Urinary bladder (tissue), 4 donors: ENCODE results near the gene CMTR1. TPM values are rescaled to one million over a fixed set of nuclear protein-coding genes. Genes with fewer than 3 reads are reported as not detected.

Experiments used
- DNase-seq: peaks from one replicate; pipeline ENCODE4 v3.0.0-alpha.2; 2015; ENCODE audit errors: extremely low spot score
- H3K27ac ChIP-seq: one replicate; pipeline ENCODE4 v1.5.1; 2013; ENCODE audit warnings: low read depth, mild to moderate bottlenecking, moderate library complexity
- H3K36me3 ChIP-seq: one replicate; pipeline ENCODE4 v1.6.1; 2013; ENCODE audit warnings: mild to moderate bottlenecking, moderate library complexity; ENCODE audit not compliant: insufficient read depth
- H3K4me1 ChIP-seq: one replicate; pipeline ENCODE4 v1.6.1; 2013; ENCODE audit warnings: mild to moderate bottlenecking, moderate library complexity; ENCODE audit not compliant: insufficient read depth
- H3K4me3 ChIP-seq: one replicate; pipeline ENCODE4 v1.5.1; 2013; ENCODE audit warnings: low read depth, low read length
- WGBS: extraction: QIAGEN DNeasy Blood & Tissue Kit; methylation state at CpG from one replicate; pipeline ENCODE4 v1.1.7; 2013; 5-methylcytosine and 5-hydroxymethylcytosine counted together
- polyA plus RNA-seq: library from polyadenylated mRNA; stranded (reverse); fragments of 200-250 nt; gene quantifications from one replicate; pipeline ENCODE4 v1.2.3, GENCODE V29; 2013
- total RNA-seq: library from RNA; depleted of rRNA; stranded (reverse); fragments of >200 nt; gene quantifications from one replicate; pipeline ENCODE4 v1.2.3, GENCODE V29; 2014
- donor health status: healthy with polysubstance abuse.
- donor health status: healthy.

CMTR1 gene
- total and polyA plus RNA-seq, 2 donors: 26.0 to 32.3 TPM

DNA sequence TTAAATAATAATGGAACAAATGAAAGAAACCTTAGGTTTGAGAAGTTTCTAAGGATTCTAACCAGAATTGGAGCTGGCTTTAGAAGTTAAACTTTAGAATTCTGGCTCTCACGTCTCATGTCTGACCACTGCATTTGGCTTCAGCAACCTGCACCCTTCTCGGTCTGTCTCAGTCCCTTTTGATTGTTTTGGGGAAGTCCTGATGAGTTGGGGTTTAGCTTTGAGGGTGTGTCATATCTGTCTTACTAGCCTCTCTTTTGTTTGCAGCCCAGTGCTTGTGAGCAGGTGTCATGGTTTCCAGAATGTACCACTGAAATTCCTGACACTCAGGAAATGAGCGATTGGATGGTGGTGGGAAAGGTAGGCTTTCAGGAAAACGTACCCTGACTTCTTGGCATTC is 17.0 kb downstream of the CMTR1 start:
- Histone ChIP-seq H3K4me1 (no peaks in the 10 kb centered on the region), H3K27ac (no peak overlapping the region), H3K36me3 (peaks cover 1% of the 10 kb centered on the region), H3K4me3 (no peak overlapping the region)
- 92% methylated on average over 4 of the region's 4 CpGs for WGBS
- DNase-seq: no peak

DNA sequence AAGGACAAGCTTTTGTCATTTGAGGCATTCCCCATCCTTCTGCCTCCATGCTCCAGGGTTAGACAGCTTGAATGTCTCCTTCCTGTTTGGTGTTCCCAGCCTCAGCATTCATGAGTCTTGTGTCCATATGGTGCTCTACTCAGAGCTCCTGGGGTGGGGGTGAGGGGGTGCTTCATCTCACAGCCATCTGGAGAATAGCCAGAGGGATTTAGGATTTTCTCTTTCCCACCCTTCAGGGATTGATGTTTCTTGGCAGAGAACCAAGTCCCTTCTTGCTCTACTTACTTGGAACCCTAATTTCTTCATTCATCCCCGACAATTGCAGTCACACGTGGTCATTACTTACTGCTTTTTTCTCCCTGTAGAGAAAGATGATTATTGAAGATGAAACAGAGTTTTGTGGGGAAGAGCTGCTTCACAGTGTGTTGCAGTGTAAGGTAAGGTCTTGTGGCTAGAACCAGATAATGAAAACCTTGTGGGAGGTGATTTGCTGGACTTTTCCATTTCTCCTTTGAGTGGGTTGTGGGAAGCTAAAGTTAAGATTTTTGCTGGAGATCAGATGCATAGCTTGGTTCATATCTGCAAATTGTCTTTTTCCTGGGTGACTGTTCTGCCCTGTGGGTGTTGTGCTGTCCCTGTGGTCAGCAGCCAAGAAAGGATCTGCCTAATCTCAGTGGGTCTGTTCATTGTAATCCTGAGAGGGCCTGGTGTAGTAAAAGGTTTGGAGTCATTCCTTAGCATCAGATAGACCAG is 18.6 kb downstream of the CMTR1 start:
- Histone ChIP-seq H3K27ac (no peak overlapping the region), H3K4me3 (no peak overlapping the region), H3K36me3 (peaks cover 1% of the 10 kb centered on the region), H3K4me1 (no peaks in the 10 kb centered on the region)
- 35% methylated on average over 2 of the region's 2 CpGs for WGBS
- no peak for DNase-seq

DNA sequence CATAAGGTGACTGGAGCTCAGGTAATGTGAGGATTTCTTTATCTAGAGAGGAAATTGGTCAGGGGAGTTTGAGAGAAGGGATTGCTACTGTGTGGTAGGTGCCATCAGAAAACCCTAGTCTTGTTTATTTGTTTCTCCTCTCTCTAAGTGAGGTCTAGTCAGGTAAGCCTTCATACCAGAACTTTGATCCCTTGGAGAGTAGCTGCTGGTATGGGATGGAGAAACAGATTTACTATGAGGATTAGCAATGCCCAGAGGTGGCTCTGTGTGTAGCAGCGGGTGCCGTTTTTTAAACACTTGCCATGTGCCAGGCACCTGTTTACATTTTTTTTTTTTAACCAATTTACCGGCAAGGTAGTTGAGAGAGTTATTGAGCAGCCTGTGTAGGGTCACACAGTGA is 19.5 kb downstream of the CMTR1 start:
- H3K27ac ChIP-seq: no peak overlapping the region
- DNase-seq: no peak
- H3K4me1 ChIP-seq: no peaks in the 10 kb centered on the region

DNA sequence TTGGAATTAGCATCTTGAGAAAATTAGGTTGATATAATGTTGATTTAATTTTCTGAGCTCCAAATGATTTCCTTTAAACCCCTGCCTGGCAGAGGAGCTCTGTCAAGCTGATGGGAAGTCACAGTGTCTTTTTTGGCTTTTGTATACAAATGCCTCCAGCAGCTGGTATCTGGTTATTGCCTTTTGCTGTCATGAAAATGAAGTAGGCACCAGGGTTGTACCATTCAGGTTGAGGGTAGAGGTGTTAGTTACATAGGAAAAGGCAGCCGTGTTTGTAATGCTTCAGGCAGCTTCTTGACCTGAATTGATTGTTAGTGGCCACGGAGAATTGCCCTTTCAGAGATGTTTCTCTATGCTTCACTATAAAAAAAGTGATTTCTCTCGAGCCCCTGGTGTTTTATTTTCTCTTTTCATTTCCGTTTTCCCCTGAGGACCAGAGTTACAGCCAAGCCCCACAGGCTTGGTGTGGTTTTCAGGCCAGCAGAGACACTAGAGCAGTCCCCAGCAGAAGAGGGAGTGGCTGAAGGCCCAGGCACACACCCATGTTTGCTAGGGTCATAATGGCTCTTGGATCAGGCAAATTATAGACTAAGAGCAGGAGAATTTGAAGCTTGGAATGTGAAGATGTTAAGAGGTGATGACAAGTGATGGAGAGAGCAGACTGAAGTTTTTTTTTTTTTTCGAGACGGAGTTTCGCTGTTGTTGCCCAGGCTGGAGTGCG is 21.6 kb downstream of the CMTR1 start:
- Histone ChIP-seq H3K4me3 (no peak overlapping the region), H3K27ac (no peak overlapping the region), H3K36me3 (peaks cover 1% of the 10 kb centered on the region), H3K4me1 (no peaks in the 10 kb centered on the region)
- WGBS: 87% methylated on average over 8 of the region's 8 CpGs
- DNase-seq: no peak

More for the DNA sequence above, 19.5 kb downstream of the CMTR1 start:
- H3K4me3 ChIP-seq: no peak overlapping the region
- WGBS: 83% methylated on average over 3 of the region's 3 CpGs
- H3K36me3 ChIP-seq: peaks cover 1% of the 10 kb centered on the region

DNA sequence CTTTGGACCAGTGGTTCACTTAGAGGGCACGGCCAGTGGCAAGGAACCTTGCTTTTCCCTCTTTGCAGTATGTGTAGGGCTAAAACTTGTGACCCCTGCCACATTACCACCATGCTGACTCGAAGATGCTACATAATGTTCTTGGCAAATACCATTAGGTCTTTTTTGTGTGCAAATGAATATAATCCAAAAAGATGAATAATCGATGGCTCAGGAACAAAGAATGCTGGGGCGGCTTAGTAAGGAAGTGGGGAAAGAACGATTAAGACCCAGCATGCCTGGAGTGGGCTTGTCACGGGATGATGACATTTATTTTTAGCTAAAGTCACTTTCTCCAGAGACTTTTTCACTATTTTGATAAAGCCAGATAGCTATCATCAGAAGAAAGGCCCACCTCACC is 23.1 kb downstream of the CMTR1 start:
- Histone ChIP-seq H3K4me1 (no peaks in the 10 kb centered on the region), H3K36me3 (no peaks in the 10 kb centered on the region), H3K27ac (no peak overlapping the region), H3K4me3 (no peak overlapping the region)
- WGBS: 89% methylated on average over 6 of the region's 6 CpGs
- no peak for DNase-seq

- H3K36me3 ChIP-seq: no peaks in the 10 kb centered on the region
- DNase-seq: no peak
- no peak overlapping the region for H3K27ac ChIP-seq
Observed at GRCh38 chr6:37456816-37457560, 24.0 kb downstream of the CMTR1 start.

DNA sequence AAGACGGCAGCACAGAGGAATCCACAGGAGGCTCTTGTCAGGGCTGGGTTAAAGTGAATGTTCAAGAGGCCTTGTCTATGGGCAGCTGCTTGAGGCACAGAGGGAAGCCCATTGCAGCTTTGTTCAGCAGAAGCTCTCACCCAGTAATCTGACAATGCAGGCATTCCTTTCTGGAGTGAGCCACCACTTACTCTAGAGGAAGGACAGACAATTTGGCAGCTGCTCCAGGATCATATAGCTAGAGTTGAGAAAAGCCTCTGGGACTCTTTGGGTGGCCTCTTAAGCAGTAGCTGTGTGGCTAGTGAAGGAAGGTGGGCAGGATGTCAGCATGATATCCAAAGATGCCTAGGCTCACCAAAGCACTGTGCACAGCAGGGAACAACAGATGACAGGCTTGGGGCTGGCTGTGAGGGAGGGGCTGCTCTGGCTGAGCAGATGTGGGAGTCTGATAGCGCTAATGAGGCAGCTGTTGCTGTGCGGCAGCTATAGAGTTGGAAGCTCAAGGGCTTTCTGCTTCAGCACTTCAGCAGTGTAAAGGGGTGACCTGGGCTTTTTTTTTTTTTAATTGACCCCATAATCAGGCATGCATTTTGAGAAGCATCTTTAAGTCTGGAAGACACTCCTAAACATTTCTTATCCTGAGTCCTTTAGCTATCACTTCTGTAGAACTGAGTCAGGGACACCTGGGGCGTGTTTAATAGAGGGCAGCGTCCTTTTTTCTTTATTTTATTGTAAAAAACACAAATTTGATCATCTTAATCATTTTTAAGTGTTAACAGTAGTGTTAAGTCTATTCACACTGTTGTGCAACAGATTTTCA is 27.2 kb downstream of the CMTR1 start:
- WGBS: 86% methylated on average over 5 of the region's 5 CpGs
- H3K36me3 ChIP-seq: peaks cover 3% of the 10 kb centered on the region
- peak; percentile 11 for DNase-seq

More at GRCh38 chr6:37456816-37457560, 24.0 kb downstream of the CMTR1 start:
- Histone ChIP-seq H3K4me1 (no peaks in the 10 kb centered on the region), H3K4me3 (no peak overlapping the region)
- 69% methylated on average over 6 of the region's 6 CpGs for WGBS

DNA sequence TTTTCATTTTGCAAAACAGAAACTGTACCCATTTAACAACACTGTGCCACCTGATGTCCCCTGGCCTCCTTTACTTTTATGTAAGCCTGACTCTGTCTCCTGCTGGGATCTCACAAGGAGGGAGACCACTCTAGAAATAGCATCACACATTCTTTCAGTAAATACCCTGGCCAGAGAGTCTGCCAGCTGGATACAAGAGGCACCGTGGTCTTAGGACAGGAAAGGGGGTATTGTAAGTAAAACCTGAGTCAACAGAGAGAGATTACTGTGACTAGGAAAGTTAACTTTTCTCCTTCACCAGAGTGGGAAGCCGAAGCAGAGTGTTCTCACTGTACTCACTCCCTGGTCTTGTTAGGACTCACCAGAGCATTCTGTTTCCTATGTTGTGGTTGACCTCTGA is 27.8 kb downstream of the CMTR1 start:
- no peak for DNase-seq
- Histone ChIP-seq H3K36me3 (peaks cover 3% of the 10 kb centered on the region), H3K4me3 (no peak overlapping the region), H3K4me1 (no peaks in the 10 kb centered on the region), H3K27ac (no peak overlapping the region)
- 74% methylated on average over 2 of the region's 2 CpGs for WGBS

More for the DNA sequence above, 27.2 kb downstream of the CMTR1 start:
- Histone ChIP-seq H3K4me3 (no peak overlapping the region), H3K4me1 (no peaks in the 10 kb centered on the region), H3K27ac (no peak overlapping the region)

- H3K4me3 ChIP-seq: no peak overlapping the region
Observed at GRCh38 chr6:37463110-37463509, 30.1 kb downstream of the CMTR1 start.

GRCh38 chr6:37467718-37468117 is 34.7 kb downstream of the CMTR1 start:
- H3K4me1 ChIP-seq: no peaks in the 10 kb centered on the region
- H3K4me3 ChIP-seq: no peak overlapping the region
- H3K27ac ChIP-seq: no peak overlapping the region
- peaks cover 10% of the 10 kb centered on the region for H3K36me3 ChIP-seq
- DNase-seq: no peak

More at GRCh38 chr6:37463110-37463509, 30.1 kb downstream of the CMTR1 start:
- H3K27ac ChIP-seq: no peak overlapping the region
- no peak for DNase-seq
- H3K36me3 ChIP-seq: peaks cover 5% of the 10 kb centered on the region
- no peaks in the 10 kb centered on the region for H3K4me1 ChIP-seq

DNA sequence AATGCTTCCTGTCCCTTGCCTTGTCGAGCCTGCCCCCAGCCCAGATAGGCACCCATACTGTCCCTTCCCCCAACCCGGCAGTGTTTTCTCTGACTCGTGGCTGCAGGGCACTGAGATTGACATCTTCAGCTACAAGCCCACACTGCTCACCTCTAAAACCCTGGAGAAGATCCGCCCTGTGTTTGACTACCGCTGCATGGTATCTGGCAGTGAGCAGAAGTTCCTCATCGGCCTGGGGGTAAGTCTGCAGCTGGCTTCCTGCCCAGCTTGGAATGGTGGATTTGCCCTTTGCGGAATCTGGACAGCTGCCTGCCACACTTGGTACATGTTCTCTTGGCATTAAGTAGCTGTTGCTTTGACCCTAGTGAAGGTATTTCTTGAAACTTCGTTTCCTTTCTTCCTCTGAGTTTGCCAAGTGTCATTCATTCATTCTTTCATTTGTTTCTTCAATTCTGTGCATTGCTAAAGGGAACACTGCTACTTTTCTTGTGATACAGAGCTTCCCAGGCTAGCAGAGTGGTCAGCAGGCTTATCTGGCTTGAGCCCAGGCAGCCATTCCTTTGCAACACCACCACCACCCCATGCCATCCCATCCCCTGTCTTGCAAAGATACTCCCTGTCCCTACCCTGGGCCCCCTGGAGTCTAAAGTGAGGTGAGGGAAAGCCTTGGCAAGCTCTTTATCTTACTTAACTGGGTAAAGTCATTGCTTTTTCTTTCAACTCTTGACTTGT is 40.5 kb downstream of the CMTR1 start:
- Histone ChIP-seq H3K36me3 (peaks cover 8% of the 10 kb centered on the region), H3K27ac (no peak overlapping the region), H3K4me3 (no peak overlapping the region), H3K4me1 (no peaks in the 10 kb centered on the region)
- no peak for DNase-seq
- WGBS: 57% methylated on average over 8 of the region's 8 CpGs

GRCh38 chr6:37474316-37474715 is 41.3 kb downstream of the CMTR1 start:
- Histone ChIP-seq H3K27ac (no peak overlapping the region), H3K4me3 (no peak overlapping the region), H3K4me1 (no peaks in the 10 kb centered on the region), H3K36me3 (peaks cover 11% of the 10 kb centered on the region)
- 91% methylated on average over 4 of the region's 4 CpGs for WGBS
- no peak for DNase-seq

- H3K4me3 ChIP-seq: no peak overlapping the region
- H3K36me3 ChIP-seq: peaks cover 9% of the 10 kb centered on the region
- no peak overlapping the region for H3K27ac ChIP-seq
- WGBS: 78% methylated on average over 3 of the region's 3 CpGs
- H3K4me1 ChIP-seq: no peaks in the 10 kb centered on the region
- DNase-seq: no peak
Observed at GRCh38 chr6:37477191-37477590, 44.2 kb downstream of the CMTR1 start.
